GM19193 (cell line): ENCODE measurements around the gene FXYD2.

Source experiments
- POLR2A ChIP-seq: IDR thresholded peaks from 4 replicates; pipeline ENCODE4 v1.6.1; 2011; ENCODE audit not compliant: insufficient read depth, insufficient read length; ENCODE audit errors: extremely low read depth

The FXYD2 gene

GRCh38 chr11:117822074-117823033 is 2.2 kb downstream of the FXYD2 start:
- no peak for TF ChIP-seq POLR2A

GRCh38 chr11:117821431-117821830 is 3.1 kb downstream of the FXYD2 start:
- TF ChIP-seq POLR2A: no peak

- no peak for TF ChIP-seq POLR2A
Observed at GRCh38 chr11:117820516-117820915, 4.0 kb downstream of the FXYD2 start.

- TF ChIP-seq POLR2A: no peak
Observed at GRCh38 chr11:117820071-117820470, 4.5 kb downstream of the FXYD2 start.

DNA sequence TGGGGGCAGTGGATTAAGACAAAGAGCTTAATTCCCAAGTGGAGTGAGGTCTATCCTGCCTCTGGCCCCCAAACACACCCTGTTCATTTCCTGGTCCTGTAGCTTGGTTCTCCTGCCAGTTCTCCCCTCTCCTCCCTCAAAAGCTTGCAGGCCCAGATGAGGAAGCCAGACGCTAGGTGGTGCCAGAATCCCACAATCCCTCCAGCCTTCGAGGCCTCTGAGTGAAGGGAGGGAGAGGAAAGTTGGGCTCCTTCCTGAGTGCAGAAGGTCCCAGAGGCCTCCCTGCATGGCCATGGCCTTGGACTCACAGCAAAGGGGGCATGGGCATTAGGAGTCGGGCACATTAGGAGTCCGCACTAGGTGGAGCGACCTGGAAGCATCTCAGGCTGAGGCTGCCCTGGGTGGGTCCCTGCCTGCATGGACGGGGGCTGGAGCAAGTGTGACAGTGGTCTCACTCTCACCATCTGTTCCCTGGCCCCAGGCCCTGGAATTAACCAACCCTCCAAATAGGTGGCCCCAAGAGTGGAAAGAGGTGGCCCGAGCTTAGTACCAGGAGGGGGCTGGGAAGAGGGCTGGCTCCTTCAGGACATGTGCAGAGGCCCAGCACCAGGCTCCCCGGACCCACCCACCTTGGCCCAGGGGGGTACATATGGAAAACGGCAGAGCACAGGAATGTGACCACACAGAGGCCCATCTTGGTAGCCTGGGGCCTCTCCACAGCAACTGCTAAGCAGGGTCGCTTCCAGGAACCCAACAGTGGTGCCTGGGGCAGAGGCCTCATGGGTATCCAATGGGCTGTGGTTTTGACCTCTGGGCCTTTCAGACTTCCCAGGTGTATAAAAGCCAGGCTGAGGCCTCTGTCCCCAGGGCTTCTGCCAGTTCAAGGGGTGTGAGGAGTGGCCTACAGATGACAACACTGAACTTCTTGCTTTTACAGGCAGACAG is 5.2 kb downstream of the FXYD2 start:
- TF ChIP-seq POLR2A: no peak

DNA sequence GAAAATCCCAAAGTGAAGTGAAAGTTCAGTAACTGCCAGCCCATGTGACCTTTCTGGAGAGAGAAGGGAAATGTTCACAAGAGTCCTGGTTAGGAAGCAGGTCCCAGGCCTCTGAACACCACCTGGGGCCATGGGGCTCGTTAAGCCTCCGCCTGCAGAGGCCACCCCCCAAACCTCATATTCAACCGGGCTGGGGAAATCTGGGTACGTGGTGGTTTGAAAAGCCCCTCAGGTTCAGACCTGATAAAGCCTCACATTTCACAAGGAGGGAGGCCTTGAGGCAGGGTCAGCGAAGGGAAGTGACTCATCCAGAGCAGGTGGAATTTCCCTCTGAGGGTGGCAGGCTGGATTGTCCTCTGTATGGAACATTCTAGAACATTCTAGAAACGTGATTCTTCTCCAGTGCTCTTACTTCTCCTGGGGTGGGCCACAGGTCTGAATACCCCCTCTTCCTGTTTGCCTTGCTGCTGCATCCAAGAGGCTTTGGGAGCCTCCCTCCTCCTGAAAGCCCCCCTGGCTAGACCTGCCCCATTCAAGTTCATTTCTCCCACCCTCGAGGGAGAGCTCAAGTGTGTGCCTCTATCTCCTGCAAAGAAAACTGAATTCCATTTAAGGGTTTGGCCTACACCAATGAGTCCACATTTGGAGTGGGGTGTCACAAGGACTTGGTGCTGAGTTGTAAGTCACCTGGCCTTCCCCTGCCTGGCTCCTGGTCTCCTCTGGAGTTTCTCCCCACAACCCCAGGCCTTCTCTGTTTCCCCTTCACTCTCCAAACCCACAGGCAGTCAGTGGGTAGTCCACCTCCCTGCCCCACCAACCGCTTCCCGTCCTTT is 6.3 kb downstream of the FXYD2 start:
- peak; percentile 5 for TF ChIP-seq POLR2A

DNA sequence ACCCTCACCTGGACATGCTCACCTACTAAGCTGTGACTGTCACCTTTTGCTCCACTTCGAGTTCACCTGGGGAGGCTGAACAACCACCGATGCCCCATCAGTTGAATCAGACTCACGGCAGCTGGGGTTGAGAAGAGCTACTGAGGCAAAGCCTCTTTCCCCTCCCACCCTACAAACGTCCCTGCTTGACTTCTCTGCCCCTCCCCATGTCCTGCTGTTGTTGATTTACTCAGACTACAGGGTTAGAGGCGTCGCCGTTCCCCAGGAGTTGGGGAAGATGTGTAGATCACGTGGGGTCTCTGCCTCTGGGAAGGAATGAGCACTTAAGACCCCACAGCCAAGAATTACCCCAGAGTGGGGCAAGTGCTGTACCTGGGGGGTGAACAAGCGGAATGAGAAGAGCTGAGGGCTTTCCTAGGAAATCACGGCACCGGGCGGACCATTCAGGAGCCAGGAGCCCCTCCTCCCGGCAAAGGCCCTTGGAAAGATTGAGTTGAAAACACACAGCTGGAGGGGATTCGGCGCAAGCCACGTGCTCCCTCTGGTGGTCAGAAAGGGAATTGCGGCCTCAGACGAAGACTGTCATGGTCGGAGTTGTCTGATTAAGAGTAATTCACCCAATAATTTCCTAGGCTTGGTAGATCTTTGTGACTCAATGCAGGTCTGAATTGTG is 7.0 kb downstream of the FXYD2 start:
- TF ChIP-seq POLR2A: peak; percentile 64

DNA sequence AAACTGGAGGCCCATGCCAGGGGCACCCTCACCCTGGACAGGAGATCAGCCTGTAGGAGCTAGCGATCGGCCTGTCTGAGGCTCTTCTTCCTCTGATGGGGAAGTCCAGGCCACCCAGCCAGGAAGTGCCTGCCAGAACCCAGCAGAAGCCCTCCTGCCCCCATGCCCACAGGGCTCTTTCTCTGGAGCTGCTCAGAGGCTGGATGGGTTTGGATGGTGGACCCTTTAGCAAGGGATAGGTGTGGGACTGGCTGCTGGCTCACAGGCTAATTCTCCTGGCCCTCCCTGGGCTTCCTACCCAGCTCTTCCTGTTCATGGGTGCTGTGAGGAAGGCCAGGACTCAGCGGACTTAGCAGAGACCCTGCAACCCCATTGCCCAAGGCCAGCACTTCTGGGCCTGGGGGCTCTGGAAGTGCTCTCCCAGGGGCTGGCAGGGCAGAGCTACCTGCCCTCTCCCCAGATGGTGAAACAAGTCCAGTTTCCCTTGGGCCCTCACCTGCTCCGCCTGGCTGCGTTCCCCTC is 7.6 kb downstream of the FXYD2 start:
- no peak for TF ChIP-seq POLR2A

GRCh38 chr11:117816151-117816741 is 8.3 kb downstream of the FXYD2 start:
- peak; percentile 44 for TF ChIP-seq POLR2A

DNA sequence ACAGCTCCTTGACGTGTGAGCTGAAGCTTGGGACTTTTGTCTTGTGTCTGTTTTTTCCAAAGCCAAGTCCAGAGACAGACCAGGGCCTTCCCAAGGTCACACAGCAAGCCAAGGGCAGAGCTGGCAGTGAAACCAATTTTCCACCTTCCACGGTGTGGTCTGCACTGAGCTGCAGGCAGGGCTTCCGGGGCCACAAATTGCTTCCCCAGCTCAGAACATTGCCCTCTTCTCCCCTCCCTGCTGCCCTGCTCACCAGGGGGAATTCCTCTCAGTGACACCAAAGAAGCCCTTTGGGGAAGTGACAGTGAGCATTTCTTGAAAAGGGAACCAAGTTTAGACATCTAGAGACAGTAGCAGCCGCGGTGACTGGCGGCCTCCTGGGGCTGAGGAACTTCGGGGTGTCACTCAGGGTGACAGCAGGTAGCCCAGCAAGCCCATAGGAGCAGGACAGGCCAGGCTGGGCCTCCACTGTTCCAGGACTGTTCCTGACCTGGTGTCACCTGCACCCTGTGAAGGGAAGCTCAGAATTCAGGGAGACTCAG is 9.2 kb downstream of the FXYD2 start:
- TF ChIP-seq POLR2A: peak; percentile 76

- TF ChIP-seq POLR2A: peak; percentile 72
Observed at GRCh38 chr11:117814766-117815261, 9.7 kb downstream of the FXYD2 start.

- no peak for TF ChIP-seq POLR2A
Observed at GRCh38 chr11:117814204-117814765, 10.3 kb downstream of the FXYD2 start.
